GM11168 (cell line): ENCODE results near the gene GRM3.

ENCODE experiments used
- in situ Hi-C: fragments of 300-500 bp; cut with MboI; formaldehyde crosslinking; loops from one replicate; pipeline ENCODE4 v1.12.0; 2022; ENCODE audit warnings: low sequenced_read_pairs; ENCODE audit not compliant: unreplicated experiment

Gene GRM3

DNA sequence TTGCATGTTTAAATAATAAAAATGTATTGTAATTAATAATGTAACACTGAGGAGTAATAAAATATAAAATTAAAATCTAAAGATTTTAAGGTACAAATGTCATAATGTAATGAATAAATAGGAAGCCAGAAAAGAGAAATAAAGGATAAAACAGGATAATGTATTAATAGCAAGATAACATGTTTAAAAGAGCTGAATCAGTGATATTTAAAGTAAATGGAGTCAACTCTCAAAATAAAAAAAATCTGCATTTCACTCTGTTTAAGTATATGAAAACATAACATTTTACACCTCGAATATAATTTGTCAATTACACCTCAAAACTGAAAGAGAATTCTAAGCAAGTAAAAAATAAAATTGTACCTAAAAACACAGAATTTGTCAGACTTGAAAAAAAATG lies 44.1 kb downstream of the GRM3 start:
- in situ Hi-C loops = no loop called here

DNA sequence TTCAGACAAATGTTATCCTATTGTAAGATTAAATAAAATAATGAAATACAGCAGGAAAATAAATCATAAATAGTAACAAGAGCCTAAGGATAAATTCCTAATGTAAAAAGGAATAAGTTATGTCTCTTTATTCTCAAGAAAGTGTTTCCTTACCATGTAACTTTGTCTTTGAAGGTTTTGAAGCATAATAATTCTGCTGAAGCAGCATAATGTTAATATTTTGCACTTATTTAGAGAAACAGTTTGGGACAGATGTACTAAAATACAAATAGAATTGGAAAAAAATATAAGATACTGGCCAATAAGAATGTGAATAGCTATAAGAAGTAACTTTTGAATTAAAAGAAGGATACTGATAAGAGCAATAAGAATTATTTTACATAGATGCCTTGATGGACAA lies 45.7 kb downstream of the GRM3 start:
- in situ Hi-C loops = no loop called here

GRCh38 chr7:86692755-86693154 lies 49.0 kb downstream of the GRM3 start:
- in situ Hi-C loops = loop anchor here (5.0 kb wide), 1 partner anchor 60 kb away; no protein-coding TSS in a partner anchor

GRCh38 chr7:86706406-86706805 lies 62.7 kb downstream of the GRM3 start:
- in situ Hi-C loops = no loop called here

GRCh38 chr7:86708031-86708680 lies 64.4 kb downstream of the GRM3 start:
- in situ Hi-C loops = no loop called here

- in situ Hi-C loops = no loop called here
Observed at GRCh38 chr7:86720306-86720705, 76.6 kb downstream of the GRM3 start.

DNA sequence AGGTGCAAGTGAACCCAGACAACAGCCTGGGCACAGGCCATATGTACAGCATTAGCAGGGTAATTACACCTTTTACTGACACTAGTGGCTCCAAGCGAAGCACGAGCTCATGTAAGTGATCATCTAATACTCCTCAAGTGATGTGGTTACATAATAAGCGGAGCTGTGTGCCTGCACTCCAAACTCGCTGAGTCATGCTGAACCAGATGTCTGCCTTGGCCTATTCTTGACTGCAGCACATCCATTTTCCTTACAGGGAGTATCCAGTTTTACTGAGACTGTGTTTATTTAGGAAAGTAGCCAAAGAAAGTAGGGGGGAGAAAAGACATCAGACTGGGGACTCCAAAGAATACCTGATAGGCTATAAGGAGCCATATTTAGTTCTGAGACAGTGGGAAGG lies 90.1 kb downstream of the GRM3 start:
- in situ Hi-C loops = no loop called here

DNA sequence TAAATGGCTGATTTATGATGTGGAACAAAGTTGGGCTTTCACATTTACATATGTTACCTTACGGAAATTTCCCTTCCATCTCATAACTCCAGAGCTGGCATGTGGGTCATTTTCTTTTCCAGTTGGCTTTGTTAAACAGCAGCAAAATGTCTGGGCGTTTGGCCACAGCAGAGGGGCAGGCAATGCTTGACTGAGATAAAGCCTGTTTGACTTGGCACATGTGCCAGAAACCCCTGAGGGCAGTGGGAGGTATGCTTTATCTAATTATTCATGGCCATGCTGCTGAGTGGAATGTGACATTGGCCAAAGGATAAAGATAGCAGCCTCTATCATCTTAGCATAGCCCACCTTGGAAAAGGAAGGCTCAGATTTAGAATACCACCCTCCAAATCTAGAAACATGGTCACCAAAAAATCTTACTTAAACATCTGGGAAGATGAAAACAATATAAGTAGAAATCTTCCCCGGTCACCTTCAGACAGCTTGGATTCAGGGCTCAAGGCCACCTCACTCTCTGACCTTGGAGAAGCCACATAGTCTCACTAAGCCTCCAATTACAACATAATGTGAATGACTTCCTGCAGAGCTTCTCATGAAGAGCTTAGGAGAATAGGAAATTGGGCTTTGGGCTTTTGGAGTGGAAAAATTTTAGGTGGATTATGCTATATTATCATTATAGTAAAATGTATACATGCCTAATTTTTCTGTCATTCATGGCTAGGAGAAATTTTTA lies 101.5 kb downstream of the GRM3 start:
- in situ Hi-C loops = no loop called here

DNA sequence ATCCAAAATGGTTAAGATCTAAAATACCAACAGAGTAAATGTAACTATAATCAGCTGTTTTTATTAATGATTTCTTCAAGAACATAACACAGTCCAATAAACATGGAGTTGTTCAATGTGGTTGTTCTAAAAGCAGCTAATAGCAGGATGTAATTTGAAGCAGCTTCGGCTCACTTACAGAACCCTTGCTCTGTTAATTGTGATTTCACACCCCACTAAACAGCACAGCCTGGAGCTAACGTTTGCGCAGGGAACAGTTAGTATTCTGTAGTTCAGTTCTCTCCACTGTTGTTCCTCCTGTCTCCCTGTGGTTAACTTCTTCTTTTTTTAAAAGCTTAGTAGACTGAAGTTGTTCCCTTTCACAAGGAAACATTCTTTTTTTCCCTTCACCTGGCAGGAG lies 104.0 kb downstream of the GRM3 start:
- in situ Hi-C loops = no loop called here

- in situ Hi-C loops = no loop called here
Observed at GRCh38 chr7:86748201-86748600, 104.5 kb downstream of the GRM3 start.

GRCh38 chr7:86748843-86749719 lies 105.4 kb downstream of the GRM3 start:
- in situ Hi-C loops = no loop called here

DNA sequence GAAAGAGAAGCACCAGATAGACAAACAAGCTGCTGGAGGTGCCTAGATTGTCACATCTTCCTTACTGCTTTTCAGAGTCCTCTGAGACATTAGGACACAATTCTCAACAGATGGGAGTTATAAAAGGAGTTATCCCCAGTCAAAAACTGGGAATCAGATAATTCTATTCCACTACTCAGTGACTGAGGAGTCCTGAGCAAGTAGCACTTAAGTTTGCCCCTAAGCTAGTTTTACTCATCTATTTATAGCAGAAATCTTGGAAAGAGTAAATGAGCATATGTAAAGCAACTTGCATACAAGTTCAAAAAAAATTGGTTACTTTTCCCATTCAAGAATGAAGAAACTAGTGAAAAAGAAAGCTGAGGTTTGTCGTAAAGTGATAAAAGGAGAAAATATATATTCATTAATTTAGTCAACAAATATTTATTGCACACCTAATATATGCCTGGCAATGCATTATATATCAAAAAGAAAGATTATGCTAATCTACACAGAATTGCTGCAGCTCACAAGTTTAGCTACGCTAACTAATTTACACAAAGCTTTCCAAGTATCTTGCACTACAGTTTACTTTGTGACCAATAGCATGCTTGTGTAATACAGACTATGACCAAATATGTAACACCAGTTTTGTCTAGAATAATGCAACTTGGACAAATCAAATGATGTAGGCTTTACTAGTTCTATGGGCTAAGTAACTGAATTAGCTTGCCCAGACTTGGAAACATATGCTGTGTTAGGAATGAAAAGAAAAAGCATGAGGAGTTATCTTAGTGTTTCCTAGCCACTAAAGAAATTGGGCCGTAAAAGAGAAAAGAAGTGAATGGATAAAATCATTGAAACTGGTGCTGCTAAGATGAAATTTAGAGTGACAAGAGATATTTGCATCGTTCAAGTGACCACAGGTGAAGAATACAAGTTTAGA lies 106.3 kb downstream of the GRM3 start:
- in situ Hi-C loops = no loop called here

- in situ Hi-C loops = no loop called here
Observed at GRCh38 chr7:86760236-86760635, 116.5 kb downstream of the GRM3 start.

- in situ Hi-C loops = no loop called here
Observed at GRCh38 chr7:86762129-86762528, 118.4 kb downstream of the GRM3 start.

GRCh38 chr7:86765931-86766330 lies 122.2 kb downstream of the GRM3 start:
- in situ Hi-C loops = no loop called here

GRCh38 chr7:86768394-86768793 lies 124.7 kb downstream of the GRM3 start:
- in situ Hi-C loops = no loop called here

DNA sequence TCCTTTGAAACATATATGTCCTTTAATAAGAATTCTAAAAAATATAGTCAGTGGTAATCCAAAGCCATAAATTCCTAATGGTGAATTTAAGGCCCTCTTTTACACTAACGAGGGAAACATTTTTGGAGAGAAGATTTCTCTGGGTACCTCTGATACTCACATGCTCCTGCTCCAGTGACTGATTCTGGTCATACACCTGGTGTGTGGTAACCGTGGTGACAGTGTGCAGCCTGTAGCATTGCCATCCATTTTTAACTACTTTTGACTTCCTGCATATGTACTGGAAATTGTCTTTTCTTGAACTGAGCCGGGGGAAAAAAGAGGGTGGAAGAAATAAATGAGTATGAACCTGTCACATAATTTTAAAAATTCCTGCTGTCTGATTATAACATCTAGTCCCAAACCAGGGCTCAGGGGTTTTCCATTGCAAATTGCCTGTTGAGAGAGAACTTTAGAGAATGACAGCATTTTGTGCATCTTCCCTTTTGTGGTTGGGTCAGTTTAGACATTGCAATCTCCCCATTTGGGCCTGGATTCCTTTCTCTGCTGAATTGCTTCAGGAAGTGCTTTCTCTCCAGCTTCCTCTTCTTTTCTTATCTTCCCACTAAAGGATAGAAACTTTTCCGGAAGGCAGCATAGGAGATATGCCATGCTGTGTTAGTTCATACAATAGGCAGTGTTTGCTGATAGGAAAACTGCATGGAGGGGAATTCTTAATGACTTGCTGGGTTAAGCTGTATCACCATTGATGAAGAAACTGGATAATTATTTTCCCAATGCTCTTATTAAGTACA lies 125.5 kb downstream of the GRM3 start:
- in situ Hi-C loops = no loop called here

GRCh38 chr7:86773309-86773708 lies 129.6 kb downstream of the GRM3 start:
- in situ Hi-C loops = no loop called here

DNA sequence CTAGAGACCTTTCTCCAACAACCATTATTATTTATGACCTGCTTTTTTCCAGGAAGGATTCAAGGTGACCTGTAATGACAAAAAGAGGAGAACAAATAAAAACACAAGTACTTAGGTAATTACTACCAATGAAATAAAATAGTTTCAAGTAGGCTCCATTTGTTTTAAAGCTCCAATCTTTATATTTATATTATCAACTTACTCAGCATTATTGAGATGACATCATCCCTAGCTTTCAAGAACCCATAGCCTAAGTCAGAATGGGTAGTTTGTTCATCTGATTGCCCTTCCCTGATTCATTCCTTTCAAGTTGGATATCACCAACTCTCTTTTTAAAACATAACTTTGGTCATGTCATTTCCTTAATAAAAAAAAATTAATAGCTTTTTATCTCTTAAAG lies 131.5 kb downstream of the GRM3 start:
- in situ Hi-C loops = no loop called here
